Parietal lobe (tissue), 1 donor: ENCODE data around the gene ZNF660. TPM values are rescaled to one million over a fixed set of nuclear protein-coding genes. Genes with fewer than 3 reads are reported as not detected.

ENCODE experiments used
- total RNA-seq: library from RNA; depleted of rRNA; stranded (reverse); fragments of >200 nt; gene quantifications from one replicate; pipeline ENCODE4 v1.2.3, GENCODE V29; 2014

ZNF660 gene
- 28.5 TPM for total RNA-seq

DNA sequence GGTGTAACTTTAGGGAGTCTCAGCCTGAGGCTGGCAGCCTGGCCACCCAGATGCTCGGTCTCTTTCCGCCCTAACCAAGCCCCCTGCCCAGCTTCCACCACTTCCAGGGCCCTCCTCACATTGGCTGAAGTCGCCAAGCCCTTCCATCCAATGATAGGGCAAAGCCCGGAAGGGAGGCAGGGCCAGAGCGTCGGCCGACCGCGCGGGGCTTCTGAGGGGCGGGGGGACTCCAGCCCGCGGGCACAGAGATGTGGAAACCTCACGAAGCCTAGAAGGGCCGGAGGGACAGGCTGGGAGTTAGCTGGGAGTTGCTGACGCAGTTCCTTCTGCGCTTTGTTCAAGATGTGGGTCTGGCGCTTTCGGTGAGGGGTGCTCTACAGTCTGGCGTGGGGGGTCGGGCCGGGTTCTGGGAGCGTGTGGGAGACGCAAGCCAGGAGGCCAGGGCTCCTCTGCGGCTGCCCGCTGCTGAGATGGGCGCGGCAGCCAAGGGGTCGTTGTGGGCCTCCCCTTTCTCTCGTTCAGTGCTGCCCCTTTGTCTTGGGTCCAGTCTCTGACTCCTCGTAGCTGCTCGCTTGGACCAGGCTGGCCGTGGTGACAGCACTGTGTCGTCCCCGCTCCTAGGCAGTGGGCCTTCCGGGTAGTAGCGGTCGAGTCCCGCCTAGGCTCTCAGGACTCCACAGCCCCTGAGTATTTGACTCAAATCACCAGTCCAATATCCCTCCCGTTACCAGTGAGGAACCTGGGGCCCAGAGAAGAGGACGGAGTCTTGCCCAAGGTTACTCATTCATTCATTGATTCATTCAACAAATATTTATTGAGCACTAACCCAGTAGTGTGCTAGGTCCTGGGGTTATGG, at the start of gene ZNF660:
Gene ZNF660, plus strand, starts transcription at position 319 of the 856 bp plus-strand sequence. CDS start 9,230 bp downstream, outside the sequence.

DNA sequence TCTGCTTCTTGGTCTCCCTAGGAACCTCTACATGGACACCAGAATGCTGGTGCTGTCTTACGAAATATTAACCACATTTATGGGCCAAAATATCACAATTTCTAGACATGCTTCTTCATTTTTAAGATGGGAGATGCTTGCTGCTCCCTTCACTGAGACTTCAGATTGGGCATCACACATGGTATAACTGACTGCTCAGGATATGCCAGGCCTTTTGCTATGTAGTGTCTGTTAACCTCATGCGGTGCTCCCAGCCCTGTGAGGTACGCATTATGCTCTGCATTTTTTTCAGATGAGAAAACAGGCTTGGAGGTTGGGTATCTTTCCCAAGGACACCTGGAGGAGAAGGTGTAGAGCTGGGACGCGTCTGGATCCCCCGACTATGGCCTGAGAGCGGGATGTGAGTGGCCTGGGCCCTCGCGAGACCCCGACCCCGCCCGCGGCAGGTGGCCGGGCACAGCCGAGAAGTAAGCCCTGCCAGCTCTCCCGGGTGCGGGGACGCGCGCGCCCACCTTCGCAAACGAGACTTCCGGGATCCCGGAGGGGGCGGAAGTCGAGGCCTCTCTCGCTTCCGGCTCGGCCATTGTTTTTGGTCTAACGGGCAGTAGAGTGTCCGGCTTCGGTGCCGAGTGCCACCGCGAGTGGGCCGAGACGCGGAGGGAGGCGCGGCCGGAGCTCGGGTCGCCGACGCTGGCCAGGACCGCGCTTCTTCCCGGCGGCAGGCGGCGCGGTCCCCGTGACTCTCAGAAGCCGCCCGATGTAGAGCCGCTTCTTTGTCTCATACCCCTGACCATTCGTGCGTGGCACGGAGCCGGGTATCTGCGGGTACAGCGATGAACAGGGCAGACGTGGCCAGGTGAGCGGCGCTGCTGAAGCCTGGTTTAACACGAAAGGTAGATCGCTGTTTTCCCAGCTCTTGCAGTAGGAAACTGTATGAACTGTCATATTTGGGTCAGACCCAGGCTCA, 29.9 kb upstream of the ZNF660 start, which contains the start of gene ZKSCAN7:
Gene ZKSCAN7, plus strand, starts transcription at position 568 of the 967 bp plus-strand sequence. CDS start 1,855 bp downstream, outside the sequence.

DNA sequence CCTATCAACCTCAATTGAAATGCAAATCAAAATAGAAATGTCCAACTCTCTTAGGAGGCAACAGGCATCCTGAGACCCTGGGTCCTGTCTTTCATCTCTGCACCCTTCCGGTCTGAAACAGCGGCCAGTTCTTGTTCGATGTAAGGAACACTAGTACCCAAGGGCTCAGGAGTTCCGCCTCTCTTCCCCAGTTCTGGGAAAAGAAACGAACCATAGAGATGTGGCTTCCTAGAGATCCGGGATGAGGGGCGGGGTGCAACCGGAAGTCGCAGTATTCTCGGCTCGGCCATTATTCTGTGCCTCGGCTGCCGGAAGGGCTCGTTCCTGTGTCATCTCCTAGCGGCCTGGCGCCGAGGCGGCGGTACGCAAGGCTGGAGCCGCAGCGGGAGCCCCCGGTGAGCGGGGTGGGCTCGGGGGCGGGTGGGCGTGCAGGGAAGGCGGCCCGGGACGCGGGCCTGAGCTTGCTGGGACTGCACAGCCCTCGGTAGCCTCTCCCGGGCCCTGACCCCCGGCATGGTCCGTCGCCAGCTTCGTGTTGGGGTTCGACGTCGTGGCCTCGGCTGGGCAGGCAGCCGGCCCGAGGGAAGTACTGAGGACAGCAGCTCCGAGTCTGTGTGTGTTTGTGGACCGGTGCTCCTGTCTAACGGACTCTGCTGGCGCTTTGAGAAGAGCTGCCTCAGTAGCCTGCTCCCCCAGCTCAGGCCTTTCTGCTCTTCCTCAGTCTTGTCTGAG, 40.2 kb downstream of the ZNF660 start, which contains the start of gene ZNF197:
Gene ZNF197, plus strand, starts transcription at position 288 of the 732 bp plus-strand sequence. CDS start 4,119 bp downstream, outside the sequence.

DNA sequence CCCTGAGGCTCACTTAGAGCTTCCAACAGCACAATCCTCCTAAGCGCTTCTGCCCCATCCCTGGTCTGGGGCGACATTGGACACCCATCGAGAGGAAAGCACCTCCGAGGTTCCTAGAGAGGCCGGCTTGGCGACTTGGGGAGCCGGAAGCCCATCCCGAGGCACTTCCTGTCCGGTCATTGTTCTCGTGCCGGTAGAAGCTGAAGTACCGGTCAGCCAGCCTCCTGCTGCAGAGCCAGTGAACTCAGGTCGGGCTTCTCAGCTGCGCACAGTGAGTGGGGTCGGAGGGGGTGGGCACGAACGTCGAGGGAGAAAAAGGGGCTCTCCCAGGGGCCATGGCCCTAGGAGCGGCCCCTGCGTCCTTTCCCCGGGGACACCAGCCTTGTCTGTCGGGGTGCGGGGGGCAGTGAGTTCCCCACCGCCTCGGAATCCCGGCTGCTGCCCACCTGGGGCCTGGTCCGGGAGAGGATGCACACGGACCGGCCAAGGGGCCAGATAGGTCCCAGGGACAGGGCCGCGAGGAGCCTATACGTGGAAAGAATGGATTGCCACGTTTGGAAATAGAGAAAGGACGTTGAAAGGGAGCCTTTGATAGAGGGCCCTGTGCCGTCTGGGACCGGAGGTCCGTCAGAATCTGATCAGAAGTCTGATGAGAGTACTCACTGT, 63.9 kb downstream of the ZNF660 start, which contains the start of gene ZNF35:
Gene ZNF35, plus strand, starts transcription at position 169 of the 666 bp plus-strand sequence. CDS start 2,336 bp downstream, outside the sequence.

Other genes starting within 250 kb of the ZNF660 start
- 61.3 TPM for gene TCAIM, start 246.2 kb upstream of the ZNF660 start, total RNA-seq
- gene ZNF445, start 107.3 kb upstream of the ZNF660 start, total RNA-seq: 49.8 TPM
- gene ZKSCAN7, start 29.8 kb upstream of the ZNF660 start, total RNA-seq: 47.3 TPM
- gene ZNF197, start 40.1 kb downstream of the ZNF660 start, total RNA-seq: 68.2 TPM
- 42.3 TPM for gene ZNF35, start 63.8 kb downstream of the ZNF660 start, total RNA-seq
- 14.1 TPM for gene ZNF502, start 127.7 kb downstream of the ZNF660 start, total RNA-seq
- gene ZNF501, start 144.7 kb downstream of the ZNF660 start, total RNA-seq: 25.0 TPM
- gene KIAA1143, start 176.7 kb downstream of the ZNF660 start, total RNA-seq: 25.0 TPM
- gene KIF15, start 176.8 kb downstream of the ZNF660 start, total RNA-seq: 11.0 TPM